IPS-18a (cell line): ENCODE data around the gene PLA2G2C.
"Not testable (repeated sequence)": the region's sequence is repeated elsewhere in the genome, so short reads cannot be mapped to it uniquely, and the experiment has no call there.

ENCODE experiments used
- H3K27ac ChIP-seq: one replicate; pipeline ENCODE4 v1.5.1; 2013; ENCODE audit warnings: low read length
- H3K27me3 ChIP-seq: one replicate; pipeline ENCODE4 v1.6.1; 2013; ENCODE audit warnings: mild to moderate bottlenecking, low read length; ENCODE audit not compliant: control insufficient read depth, insufficient read depth
- H3K36me3 ChIP-seq: one replicate; pipeline ENCODE4 v1.6.1; 2013; ENCODE audit warnings: low read depth, low read length; ENCODE audit not compliant: control insufficient read depth
- H3K4me1 ChIP-seq: one replicate; pipeline ENCODE4 v1.6.1; 2013; ENCODE audit warnings: low read depth, low read length; ENCODE audit not compliant: control insufficient read depth
- H3K4me3 ChIP-seq: one replicate; pipeline ENCODE4 v1.5.1; 2013; ENCODE audit warnings: low read length
- H3K9ac ChIP-seq: one replicate; pipeline ENCODE4 v1.6.1; 2013; ENCODE audit warnings: mild to moderate bottlenecking, low read length, moderate library complexity
- H3K9me3 ChIP-seq: one replicate; pipeline ENCODE4 v1.6.1; 2013; ENCODE audit warnings: low read depth, low read length; ENCODE audit not compliant: control insufficient read depth

PLA2G2C gene

GRCh38 chr1:20185834-20186782 is at the start of gene PLA2G2C, which contains the start of gene UBXN10:
Gene PLA2G2C, minus strand, starts transcription at chr1:20186518. Its CDS starts 9,155 bp downstream, at chr1:20177363.
Gene UBXN10, plus strand, starts transcription at chr1:20186096. Its CDS starts 4,466 bp downstream, at chr1:20190562.
- Histone ChIP-seq H3K9me3 (no peaks in the 10 kb centered on the region), H3K27me3 (peaks cover 21% of the 10 kb centered on the region), H3K36me3 (no peaks in the 10 kb centered on the region), H3K27ac (peak within 1 kb of the TSS; percentile 59), H3K9ac (peak within 1 kb of the TSS; percentile 91), H3K4me3 (peak within 1 kb of the TSS; percentile 78), H3K4me1 (peaks cover 9% of the 10 kb centered on the region)

- Histone ChIP-seq H3K27ac (no peak overlapping the region), H3K27me3 (no peaks in the 10 kb centered on the region), H3K4me3 (no peak overlapping the region), H3K9me3 (no peaks in the 10 kb centered on the region), H3K4me1 (no peaks in the 10 kb centered on the region), H3K36me3 (no peaks in the 10 kb centered on the region), H3K9ac (no peak overlapping the region)
These were observed 48.6 kb upstream of the PLA2G2C start for GRCh38 chr1:20234788-20235535.

- H3K27ac ChIP-seq: no peak overlapping the region
- no peak overlapping the region for H3K4me3 ChIP-seq
- no peaks in the 10 kb centered on the region for H3K27me3 ChIP-seq
- no peaks in the 10 kb centered on the region for H3K9me3 ChIP-seq
- no peaks in the 10 kb centered on the region for H3K4me1 ChIP-seq
- H3K9ac ChIP-seq: no peak overlapping the region
- no peaks in the 10 kb centered on the region for H3K36me3 ChIP-seq
These were observed 47.5 kb upstream of the PLA2G2C start for GRCh38 chr1:20233866-20234265.

DNA sequence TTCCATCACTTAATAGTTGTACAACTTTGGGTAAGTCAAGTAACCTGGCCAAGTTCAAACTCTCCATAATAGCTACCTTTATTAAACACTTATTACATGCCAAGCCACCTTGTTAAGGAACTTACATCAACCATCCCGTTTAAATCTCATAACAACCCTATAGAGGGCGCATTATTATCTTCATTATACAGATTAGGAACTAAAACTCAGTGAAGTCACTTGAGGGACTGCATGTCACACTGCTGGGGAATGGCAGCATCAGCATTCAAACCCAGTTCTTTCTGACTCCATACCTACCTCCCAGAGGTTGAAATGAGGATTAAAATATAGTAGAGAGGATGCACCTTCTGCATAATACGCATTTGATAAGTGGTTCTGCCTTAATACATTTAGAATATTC is 47.1 kb upstream of the PLA2G2C start:
- Histone ChIP-seq H3K9ac (no peak overlapping the region), H3K4me1 (no peaks in the 10 kb centered on the region), H3K4me3 (no peak overlapping the region), H3K27me3 (no peaks in the 10 kb centered on the region), H3K27ac (no peak overlapping the region), H3K36me3 (no peaks in the 10 kb centered on the region), H3K9me3 (no peaks in the 10 kb centered on the region)

- not testable (repeated sequence) for H3K4me3 ChIP-seq, H3K27ac ChIP-seq, H3K9ac ChIP-seq, H3K4me1 ChIP-seq, H3K9me3 ChIP-seq, H3K27me3 ChIP-seq, H3K36me3 ChIP-seq
These were observed 46.2 kb upstream of the PLA2G2C start for GRCh38 chr1:20232564-20232963.

DNA sequence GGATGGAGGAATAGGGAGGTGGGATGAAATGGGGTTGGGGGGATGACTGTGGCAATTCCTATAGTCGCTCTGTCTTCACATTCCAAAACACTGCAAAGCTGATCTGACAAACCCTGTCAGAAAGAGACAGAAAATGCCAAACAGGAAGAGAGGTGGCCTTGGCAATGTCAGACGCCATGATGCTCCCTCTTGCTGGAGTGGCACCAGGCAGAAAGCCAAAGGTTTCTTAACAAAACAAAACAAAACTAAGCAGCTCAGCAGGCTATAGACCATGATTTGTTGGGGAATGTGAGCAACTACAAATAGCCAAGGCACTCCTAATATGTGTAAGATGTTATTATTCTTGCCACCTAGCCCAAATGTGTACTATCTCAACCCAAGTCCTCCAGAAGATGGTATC is 42.9 kb upstream of the PLA2G2C start:
- peaks cover 9% of the 10 kb centered on the region for H3K27me3 ChIP-seq

DNA sequence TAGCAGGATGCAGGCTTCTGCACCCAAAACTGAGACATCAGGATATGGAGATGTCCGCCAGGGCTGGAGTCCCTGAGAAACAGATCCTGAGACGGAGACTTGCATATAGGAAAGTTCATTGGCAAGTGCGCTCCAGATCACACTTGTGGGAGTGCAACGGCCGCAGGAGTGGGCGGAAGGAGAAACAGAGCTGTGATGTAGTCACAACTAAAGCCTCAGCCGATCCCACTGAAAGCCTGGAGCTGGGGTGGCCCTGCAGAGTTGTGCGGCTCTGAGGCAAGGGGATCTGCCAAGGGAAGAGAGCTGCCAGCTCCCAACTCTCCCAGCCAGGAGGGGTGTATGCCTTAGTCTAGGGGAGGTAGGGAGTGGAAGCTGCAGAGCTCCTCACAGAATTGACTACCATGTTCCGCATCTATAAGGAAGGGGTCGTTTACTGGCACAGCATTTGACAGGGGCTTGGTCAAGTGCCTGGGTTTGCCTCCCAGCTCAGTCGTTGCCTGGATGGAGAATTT is 42.1 kb upstream of the PLA2G2C start:
- Histone ChIP-seq H3K9ac (no peak overlapping the region), H3K9me3 (no peaks in the 10 kb centered on the region), H3K4me3 (no peak overlapping the region), H3K36me3 (no peaks in the 10 kb centered on the region), H3K27ac (no peak overlapping the region), H3K4me1 (peaks cover 7% of the 10 kb centered on the region), H3K27me3 (peaks cover 15% of the 10 kb centered on the region)

More for the DNA sequence above, 42.9 kb upstream of the PLA2G2C start:
- Histone ChIP-seq H3K36me3 (no peaks in the 10 kb centered on the region), H3K27ac (no peak overlapping the region), H3K9ac (no peak overlapping the region), H3K9me3 (no peaks in the 10 kb centered on the region), H3K4me1 (peaks cover under 1% of the 10 kb centered on the region), H3K4me3 (no peak overlapping the region)

- peaks cover 21% of the 10 kb centered on the region for H3K27me3 ChIP-seq
- H3K4me3 ChIP-seq: no peak overlapping the region
- H3K9ac ChIP-seq: no peak overlapping the region
These were observed 41.4 kb upstream of the PLA2G2C start for GRCh38 chr1:20227704-20228103.

GRCh38 chr1:20224546-20224945 is 38.2 kb upstream of the PLA2G2C start:
- H3K27ac ChIP-seq: no peak overlapping the region
- no peaks in the 10 kb centered on the region for H3K9me3 ChIP-seq
- H3K27me3 ChIP-seq: peaks cover 26% of the 10 kb centered on the region
- peaks cover 10% of the 10 kb centered on the region for H3K4me1 ChIP-seq
- H3K36me3 ChIP-seq: no peaks in the 10 kb centered on the region
- H3K4me3 ChIP-seq: no peak overlapping the region
- no peak overlapping the region for H3K9ac ChIP-seq

More at GRCh38 chr1:20227704-20228103, 41.4 kb upstream of the PLA2G2C start:
- peaks cover 10% of the 10 kb centered on the region for H3K4me1 ChIP-seq
- H3K36me3 ChIP-seq: no peaks in the 10 kb centered on the region
- H3K27ac ChIP-seq: no peak overlapping the region
- no peaks in the 10 kb centered on the region for H3K9me3 ChIP-seq

DNA sequence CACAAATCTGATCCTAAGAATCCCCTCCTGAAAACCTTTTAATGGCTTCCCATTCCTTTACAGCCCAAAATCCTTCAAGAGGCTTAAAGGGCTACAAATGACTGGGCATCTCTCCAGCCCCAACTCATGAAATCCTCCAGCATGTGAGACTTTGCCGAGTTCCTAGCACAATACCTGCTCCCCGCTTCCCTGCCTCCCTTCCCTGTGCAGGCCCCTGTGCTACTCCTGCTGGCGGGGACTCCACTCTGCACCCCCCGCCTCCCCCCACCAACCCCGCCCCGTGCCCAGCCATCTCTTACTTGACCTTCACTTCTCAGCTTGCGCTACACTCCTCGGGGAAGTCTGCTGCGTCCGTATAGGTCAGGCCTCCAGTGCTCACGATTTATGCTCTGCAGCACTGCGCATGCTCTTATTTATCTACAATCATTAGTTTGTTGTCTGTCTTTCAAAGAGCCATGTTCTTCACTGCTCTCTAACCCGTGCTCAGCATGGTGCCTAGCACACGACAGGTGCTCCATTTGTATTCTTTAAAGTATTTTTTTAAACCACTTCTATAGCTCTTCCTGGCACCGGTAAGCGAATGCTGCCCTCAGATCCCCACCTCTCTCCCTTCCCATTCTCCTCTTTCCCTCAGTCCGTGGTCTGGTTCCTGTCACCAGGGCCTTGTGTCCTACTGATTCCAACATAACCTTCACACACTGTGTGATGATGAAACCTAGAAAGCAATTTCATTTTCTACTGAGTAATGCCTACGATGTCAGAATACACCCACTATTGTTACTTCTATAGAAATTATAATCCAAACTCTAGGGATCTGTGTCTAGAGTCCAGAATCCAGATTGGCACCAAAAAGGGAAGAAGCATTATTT is 37.5 kb upstream of the PLA2G2C start:
- Histone ChIP-seq H3K4me3 (no peak overlapping the region), H3K9me3 (no peaks in the 10 kb centered on the region), H3K4me1 (peaks cover 10% of the 10 kb centered on the region), H3K36me3 (no peaks in the 10 kb centered on the region), H3K27me3 (peaks cover 26% of the 10 kb centered on the region), H3K9ac (no peak overlapping the region), H3K27ac (no peak overlapping the region)

- H3K36me3 ChIP-seq: no peaks in the 10 kb centered on the region
- peaks cover 10% of the 10 kb centered on the region for H3K4me1 ChIP-seq
- no peaks in the 10 kb centered on the region for H3K9me3 ChIP-seq
- peaks cover 26% of the 10 kb centered on the region for H3K27me3 ChIP-seq
- no peak overlapping the region for H3K27ac ChIP-seq
- no peak overlapping the region for H3K4me3 ChIP-seq
- H3K9ac ChIP-seq: no peak overlapping the region
These were observed 36.8 kb upstream of the PLA2G2C start for GRCh38 chr1:20223106-20223505.
